Mucosa of descending colon (tissue), 3 donors: ENCODE results near the gene CRTAP. TPM values are rescaled to one million over a fixed set of nuclear protein-coding genes. Genes with fewer than 3 reads are reported as not detected.

Experiments
- ATAC-seq: fragments of 200-7000 bp; cut with Tn5 transposase; one replicate; pipeline ENCODE4 v1.9.1; 2020; ENCODE audit warnings: mild to moderate bottlenecking, moderate library complexity
- DNase-seq, 3 donors: peaks; one replicate each; pipeline ENCODE4 v3.0.0-alpha.2; 2020
- H3K36me3 ChIP-seq: fragments of 200-600 bp; one replicate; pipeline ENCODE4 v1.8.0; 2021; ENCODE audit warnings: low read depth, mild to moderate bottlenecking
- H3K4me1 ChIP-seq: fragments of 200-600 bp; one replicate; pipeline ENCODE4 v1.8.0; 2021; ENCODE audit warnings: low read depth, mild to moderate bottlenecking
- H3K4me3 ChIP-seq: fragments of 200-600 bp; one replicate; pipeline ENCODE4 v1.8.0; 2021; ENCODE audit warnings: mild to moderate bottlenecking
- H3K9me3 ChIP-seq: fragments of 200-600 bp; one replicate; pipeline ENCODE4 v1.8.0; 2021; ENCODE audit warnings: mild to moderate bottlenecking
- intact Hi-C, 2 donors: fragments of 100-400 bp; cut with DNase I in 1 of 2; cut with micrococcal nuclease in 1 of 2; formaldehyde crosslinking; loops; one replicate each; pipeline versions ENCODE4 v1.11.0 to v1.11.1; 2022; cut with DNase I, micrococcal nuclease
- total RNA-seq, 3 donors: library from RNA; stranded (reverse); fragmentation: NEBNext Ultra II Directional in 2 of 3; extraction: Animal tissue kit (Norgen Biotek cat#: 25700) in 2 of 3; gene quantifications; one replicate each; pipeline versions ENCODE4 v1.2.1 to v1.2.4, GENCODE V29; 2021 to 2023
- TF ChIP-seq, protein P1 (sequence below): fragments of 200-600 bp; IDR thresholded peaks from one replicate; pipeline ENCODE4 v1.8.0; 2022; ENCODE audit warnings: antibody characterized with exemption, mild to moderate bottlenecking
- donor health status: DM: no; HTN: no; CAD: no; lungs with moderate emphysema.
- donor health status: DM: no; HTN: no; CAD: no.
- donor health status: DM: no; HTN: yes; CAD: no.

The CRTAP gene
- total RNA-seq, 3 donors from 2014 or later, result 55.0 to 269 (median 83.3) TPM

DNA sequence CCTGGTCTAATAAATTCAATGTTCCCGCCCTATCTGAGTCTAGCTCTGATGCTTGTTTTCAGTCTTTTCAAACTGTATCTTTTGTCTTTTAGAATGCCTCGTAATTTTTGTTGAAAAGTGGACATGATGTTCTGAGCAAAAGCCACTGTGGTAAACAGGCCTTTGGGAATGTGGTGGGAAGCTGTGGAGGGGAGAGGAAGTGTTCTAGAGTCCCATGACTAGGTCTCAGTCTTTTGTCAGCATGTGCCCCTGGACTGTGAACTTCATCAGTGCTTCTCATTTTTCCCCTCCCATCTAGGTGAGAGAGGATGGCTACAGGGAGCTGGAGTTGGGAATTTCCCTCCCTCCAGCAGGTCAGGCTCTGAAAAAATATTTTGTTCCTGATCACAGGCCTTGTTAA is 71.0 kb downstream of the CRTAP start:
- ATAC-seq, result no peak
- intact Hi-C loops, result no loop called here
- Histone ChIP-seq H3K4me3 (no peak overlapping the region), H3K9me3 (no peaks in the 10 kb centered on the region), H3K4me1 (no peaks in the 10 kb centered on the region), H3K36me3 (no peaks in the 10 kb centered on the region)
- DNase-seq, result no peak
- TF ChIP-seq, protein P1, sequence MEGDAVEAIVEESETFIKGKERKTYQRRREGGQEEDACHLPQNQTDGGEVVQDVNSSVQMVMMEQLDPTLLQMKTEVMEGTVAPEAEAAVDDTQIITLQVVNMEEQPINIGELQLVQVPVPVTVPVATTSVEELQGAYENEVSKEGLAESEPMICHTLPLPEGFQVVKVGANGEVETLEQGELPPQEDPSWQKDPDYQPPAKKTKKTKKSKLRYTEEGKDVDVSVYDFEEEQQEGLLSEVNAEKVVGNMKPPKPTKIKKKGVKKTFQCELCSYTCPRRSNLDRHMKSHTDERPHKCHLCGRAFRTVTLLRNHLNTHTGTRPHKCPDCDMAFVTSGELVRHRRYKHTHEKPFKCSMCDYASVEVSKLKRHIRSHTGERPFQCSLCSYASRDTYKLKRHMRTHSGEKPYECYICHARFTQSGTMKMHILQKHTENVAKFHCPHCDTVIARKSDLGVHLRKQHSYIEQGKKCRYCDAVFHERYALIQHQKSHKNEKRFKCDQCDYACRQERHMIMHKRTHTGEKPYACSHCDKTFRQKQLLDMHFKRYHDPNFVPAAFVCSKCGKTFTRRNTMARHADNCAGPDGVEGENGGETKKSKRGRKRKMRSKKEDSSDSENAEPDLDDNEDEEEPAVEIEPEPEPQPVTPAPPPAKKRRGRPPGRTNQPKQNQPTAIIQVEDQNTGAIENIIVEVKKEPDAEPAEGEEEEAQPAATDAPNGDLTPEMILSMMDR, result no peak

DNA sequence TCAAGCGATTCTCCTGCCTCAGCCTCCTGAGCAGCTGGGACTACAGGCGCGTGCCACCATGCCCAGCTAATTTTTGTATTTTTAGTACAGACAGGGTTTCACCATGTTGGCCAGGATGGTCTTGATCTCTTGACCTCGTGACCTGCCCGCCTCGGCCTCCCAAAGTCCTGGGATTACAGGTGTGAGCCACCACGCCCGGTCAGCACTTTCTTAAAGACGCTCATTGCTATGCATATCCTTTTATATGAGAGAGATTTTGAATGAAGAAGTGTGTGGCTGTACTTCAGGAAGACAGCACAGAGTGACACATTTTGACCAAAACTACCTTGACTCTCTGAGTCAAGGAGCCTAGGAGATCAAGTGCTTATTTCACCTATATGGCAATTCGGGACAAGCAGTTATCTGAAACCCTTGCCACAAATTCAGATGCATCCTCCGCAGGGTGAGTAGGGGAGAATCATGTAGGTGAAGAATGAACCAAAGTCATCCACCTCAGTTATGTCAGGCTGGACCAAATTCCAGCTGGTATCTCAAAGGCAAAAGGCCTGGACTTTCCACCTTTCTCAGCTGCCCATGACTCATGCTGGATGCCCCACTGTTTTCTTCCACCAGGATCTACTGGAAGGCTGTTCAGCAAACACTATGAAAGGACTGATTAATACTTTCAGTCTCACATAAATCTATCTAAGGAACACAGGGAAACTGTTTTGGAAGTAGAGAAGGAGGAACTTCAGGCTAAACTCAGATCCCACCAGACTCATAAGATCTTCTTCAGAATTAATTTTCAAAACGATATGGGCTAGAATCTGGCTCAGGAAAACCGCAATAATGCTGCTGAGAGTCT is 72.9 kb downstream of the CRTAP start:
- Histone ChIP-seq H3K4me3 (no peak overlapping the region), H3K9me3 (no peaks in the 10 kb centered on the region), H3K4me1 (no peaks in the 10 kb centered on the region), H3K36me3 (no peaks in the 10 kb centered on the region)
- DNase-seq (no peak), ATAC-seq (no peak)
- TF ChIP-seq, protein P1, result no peak
- intact Hi-C loops, result no loop called here

DNA sequence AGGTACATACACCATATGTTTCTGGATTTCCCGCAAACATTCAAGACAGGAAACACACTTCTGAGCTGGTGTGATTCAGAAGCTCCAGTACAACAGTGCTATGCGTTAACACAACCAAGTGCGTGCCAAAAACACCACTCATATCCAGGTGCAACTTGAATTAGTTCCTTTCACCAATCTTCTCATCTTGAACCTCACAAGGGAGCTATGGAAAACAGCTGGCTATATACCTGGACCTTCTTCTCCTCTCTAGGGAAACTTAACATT is 73.5 kb downstream of the CRTAP start:
- TF ChIP-seq, protein P1, result no peak
- DNase-seq (no peak), ATAC-seq (no peak)
- Histone ChIP-seq H3K36me3 (no peaks in the 10 kb centered on the region), H3K4me1 (no peaks in the 10 kb centered on the region), H3K9me3 (no peaks in the 10 kb centered on the region), H3K4me3 (no peak overlapping the region)
- intact Hi-C loops, result no loop called here

GRCh38 chr3:33194303-33194702 is 80.5 kb downstream of the CRTAP start:
- Histone ChIP-seq H3K36me3 (no peaks in the 10 kb centered on the region), H3K9me3 (no peaks in the 10 kb centered on the region), H3K4me3 (no peak overlapping the region), H3K4me1 (no peaks in the 10 kb centered on the region)
- TF ChIP-seq, protein P1, result no peak
- intact Hi-C loops, result no loop called here
- DNase-seq (no peak), ATAC-seq (no peak)

DNA sequence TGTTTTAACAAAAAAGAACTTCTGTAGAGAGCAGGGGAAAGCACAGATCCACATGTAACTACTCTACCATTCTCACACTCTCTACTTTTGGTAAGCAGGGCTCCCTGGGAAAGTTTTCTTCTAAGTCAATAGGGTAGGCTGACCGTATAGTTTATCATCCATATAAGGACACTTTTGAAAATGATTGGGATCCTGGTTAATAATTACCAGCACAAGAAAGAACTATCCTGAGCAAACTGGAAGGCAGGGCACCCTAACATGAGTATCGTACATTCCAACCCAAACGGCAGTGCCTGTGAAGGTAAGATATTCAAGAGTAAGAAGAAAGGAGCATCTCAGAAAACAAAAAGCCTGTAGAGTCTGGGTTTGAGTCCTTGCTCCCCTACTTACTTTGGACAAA is 82.7 kb downstream of the CRTAP start:
- TF ChIP-seq, protein P1, result no peak
- ATAC-seq (no peak), DNase-seq (no peak)
- Histone ChIP-seq H3K4me1 (no peaks in the 10 kb centered on the region), H3K4me3 (no peak overlapping the region), H3K36me3 (no peaks in the 10 kb centered on the region), H3K9me3 (no peaks in the 10 kb centered on the region)
- intact Hi-C loops, result no loop called here

Other genes starting within 250 kb of the CRTAP start
- gene CCR4, start 162.4 kb upstream of the CRTAP start, total RNA-seq, result 1 to 10 TPM in 1 of 3 donors, under 1 TPM in 1, not detected in 1; 0.14 to 1.3 TPM
- gene GLB1, start 16.9 kb upstream of the CRTAP start, total RNA-seq, result 10 to 100 TPM; 60.9 to 96.7 (median 84.9) TPM
- 10 to 100 TPM; 10.4 to 17.2 (median 16.3) TPM for gene TMPPE, start 16.9 kb upstream of the CRTAP start, total RNA-seq
- 1 to 10 TPM in 1 of 3 donors, under 1 TPM in 2; 0.20 to 1.8 (median 0.60) TPM for gene SUSD5, start 104.8 kb downstream of the CRTAP start, total RNA-seq
- 1 to 10 TPM in 2 of 3 donors, under 1 TPM in 1; 0.43 to 5.6 (median 1.2) TPM for gene FBXL2, start 163.4 kb downstream of the CRTAP start, total RNA-seq